Tibial artery (tissue), 4 donors: Measurements from ENCODE around the gene CEP104.

Experiments used
- DNase-seq, 2 donors: peaks; one replicate each; pipeline ENCODE4 v3.0.0-alpha.2; 2019
- H3K27ac ChIP-seq, 2 donors: fragments of 200-600 bp; sonication (generic) in 1 of 2; 1 replicate in 1 of 2; 2 replicates in 1 of 2; pipeline ENCODE4 v1.5.1; 2018 to 2019; ENCODE audit warnings: mild to moderate bottlenecking in 1 of 2
- H3K27me3 ChIP-seq, 2 donors: fragments of 200-600 bp; sonication (generic) in 1 of 2; one replicate each; pipeline versions ENCODE4 v1.5.1 to v1.6.0; 2016 to 2019
- H3K36me3 ChIP-seq, 3 donors: fragments of 200-600 bp; sonication (generic) in 2 of 3; one replicate each; pipeline ENCODE4 v1.5.1; 2016 to 2019; ENCODE audit warnings: mild to moderate bottlenecking in 2 of 3
- H3K4me1 ChIP-seq, 4 donors: fragments of 200-600 bp; sonication (generic) in 2 of 4; 1 replicate in 3 of 4; 2 replicates in 1 of 4; pipeline ENCODE4 v1.5.1; 2016 to 2019
- H3K4me3 ChIP-seq, 2 donors: fragments of 200-600 bp; sonication (generic) in 1 of 2; 1 replicate in 1 of 2; 2 replicates in 1 of 2; pipeline ENCODE4 v1.5.1; 2018 to 2019; ENCODE audit warnings: mild to moderate bottlenecking in 2 of 2
- H3K9me3 ChIP-seq, 3 donors: fragments of 200-600 bp; sonication (generic) in 1 of 3; one replicate each; pipeline ENCODE4 v1.5.1; 2016 to 2019
- intact Hi-C: fragments of 100-400 bp; cut with DNase I; formaldehyde crosslinking; loops from one replicate; pipeline ENCODE4 v1.15.0; 2023; ENCODE audit warnings: low total_unique reads
- TF ChIP-seq, protein P1 (sequence below), 2 experiments: fragments of 200-600 bp in 1 of 2; fragments of 450-650 bp in 1 of 2; IDR thresholded peaks; one replicate each; pipeline ENCODE4 v1.5.1; 2017 to 2019; ENCODE audit warnings: antibody characterized with exemption in 2 of 2, mild to moderate bottlenecking in 1 of 2, moderate library complexity in 1 of 2

CEP104 gene

DNA sequence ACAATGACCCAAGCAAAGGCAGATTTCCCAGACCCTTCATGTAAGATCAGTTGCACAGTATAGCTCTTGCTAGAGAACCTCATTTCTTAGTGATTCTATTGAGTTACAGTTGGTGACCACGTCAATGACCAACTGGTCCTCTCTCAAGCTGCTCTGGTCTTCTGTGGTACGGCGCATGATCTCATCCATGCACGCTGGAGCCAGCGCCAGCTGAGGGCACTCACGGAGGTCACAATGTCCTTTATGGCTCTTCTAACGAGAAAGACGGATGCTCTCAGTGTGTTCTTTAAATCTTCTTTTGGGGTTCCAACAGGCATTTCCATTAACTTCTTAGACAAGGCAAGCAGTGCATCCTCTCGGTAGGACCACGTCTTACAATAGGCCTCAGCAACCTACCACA is 22.3 kb downstream of the CEP104 start:
- H3K27me3 ChIP-seq, result no peaks in the 10 kb centered on the region
- TF ChIP-seq, protein P1, sequence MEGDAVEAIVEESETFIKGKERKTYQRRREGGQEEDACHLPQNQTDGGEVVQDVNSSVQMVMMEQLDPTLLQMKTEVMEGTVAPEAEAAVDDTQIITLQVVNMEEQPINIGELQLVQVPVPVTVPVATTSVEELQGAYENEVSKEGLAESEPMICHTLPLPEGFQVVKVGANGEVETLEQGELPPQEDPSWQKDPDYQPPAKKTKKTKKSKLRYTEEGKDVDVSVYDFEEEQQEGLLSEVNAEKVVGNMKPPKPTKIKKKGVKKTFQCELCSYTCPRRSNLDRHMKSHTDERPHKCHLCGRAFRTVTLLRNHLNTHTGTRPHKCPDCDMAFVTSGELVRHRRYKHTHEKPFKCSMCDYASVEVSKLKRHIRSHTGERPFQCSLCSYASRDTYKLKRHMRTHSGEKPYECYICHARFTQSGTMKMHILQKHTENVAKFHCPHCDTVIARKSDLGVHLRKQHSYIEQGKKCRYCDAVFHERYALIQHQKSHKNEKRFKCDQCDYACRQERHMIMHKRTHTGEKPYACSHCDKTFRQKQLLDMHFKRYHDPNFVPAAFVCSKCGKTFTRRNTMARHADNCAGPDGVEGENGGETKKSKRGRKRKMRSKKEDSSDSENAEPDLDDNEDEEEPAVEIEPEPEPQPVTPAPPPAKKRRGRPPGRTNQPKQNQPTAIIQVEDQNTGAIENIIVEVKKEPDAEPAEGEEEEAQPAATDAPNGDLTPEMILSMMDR (IDR thresholded peaks at IDR 0.05), result no peak
- peaks cover 0 to 4% (median 0%) of the 10 kb centered on the region in 3 donors for H3K9me3 ChIP-seq
- DNase-seq, result no peak
- peaks cover 77 to 99% (median 94%) of the 10 kb centered on the region in 3 donors for H3K36me3 ChIP-seq
- no peak overlapping the region for H3K27ac ChIP-seq
- intact Hi-C loops, result no loop called here
- no peaks in the 10 kb centered on the region for H3K4me1 ChIP-seq
- H3K4me3 ChIP-seq, result no peak overlapping the region

DNA sequence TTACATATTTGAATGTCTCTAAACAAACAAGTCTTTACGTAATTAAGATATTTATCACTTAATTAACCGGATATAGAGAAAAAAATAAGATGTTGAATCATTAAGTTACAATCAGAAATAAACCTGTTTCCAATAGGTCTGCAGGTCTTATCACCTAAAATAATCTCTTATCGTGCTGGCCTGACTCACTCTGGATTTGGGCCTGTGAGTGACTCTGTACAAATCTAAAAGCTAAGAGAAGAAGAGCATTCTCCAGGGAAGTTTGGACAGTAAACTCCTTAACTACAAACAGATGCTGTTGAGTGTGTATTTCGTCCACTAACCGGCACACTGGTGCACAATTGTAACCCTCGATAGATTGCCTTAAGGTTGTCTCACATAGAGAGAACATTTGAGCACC is 25.3 kb downstream of the CEP104 start:
- TF ChIP-seq, protein P1 (IDR thresholded peaks at IDR 0.05), result no peak
- H3K27ac ChIP-seq, result no peak overlapping the region
- H3K4me3 ChIP-seq, result no peak overlapping the region
- no peaks in the 10 kb centered on the region for H3K27me3 ChIP-seq
- H3K36me3 ChIP-seq, result peaks cover 73 to 99% (median 93%) of the 10 kb centered on the region in 3 donors
- no peak for DNase-seq
- no peaks in the 10 kb centered on the region for H3K9me3 ChIP-seq
- intact Hi-C loops, result no loop called here
- H3K4me1 ChIP-seq, result no peaks in the 10 kb centered on the region

DNA sequence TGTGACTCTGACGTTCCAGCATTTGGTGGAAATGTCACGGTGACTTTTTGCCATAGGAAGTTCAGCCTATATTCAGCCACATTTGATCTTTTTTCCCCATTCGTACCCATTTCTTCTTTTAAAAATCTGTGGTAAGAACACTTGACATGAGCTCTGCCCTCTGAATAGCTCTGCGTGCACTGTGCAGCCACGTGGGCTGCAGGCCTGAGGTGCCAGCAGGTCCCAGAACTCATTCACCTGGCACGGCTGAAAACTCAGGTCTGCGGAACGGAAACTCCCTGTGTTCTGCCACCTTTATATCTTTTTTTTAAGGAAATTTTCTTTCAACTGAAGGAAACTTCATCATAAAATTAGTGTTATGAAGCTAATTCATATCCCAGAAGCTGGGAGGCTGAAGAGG is 28.6 kb downstream of the CEP104 start:
- H3K27ac ChIP-seq, result no peak overlapping the region
- no peaks in the 10 kb centered on the region for H3K27me3 ChIP-seq
- no peaks in the 10 kb centered on the region for H3K9me3 ChIP-seq
- intact Hi-C loops, result no loop called here
- TF ChIP-seq, protein P1 (IDR thresholded peaks at IDR 0.05), result no peak
- peak in 1 of 2 donors; percentile 35 for DNase-seq
- no peak overlapping the region for H3K4me3 ChIP-seq
- peaks cover 77 to 100% (median 97%) of the 10 kb centered on the region in 3 donors for H3K36me3 ChIP-seq
- no peaks in the 10 kb centered on the region for H3K4me1 ChIP-seq

DNA sequence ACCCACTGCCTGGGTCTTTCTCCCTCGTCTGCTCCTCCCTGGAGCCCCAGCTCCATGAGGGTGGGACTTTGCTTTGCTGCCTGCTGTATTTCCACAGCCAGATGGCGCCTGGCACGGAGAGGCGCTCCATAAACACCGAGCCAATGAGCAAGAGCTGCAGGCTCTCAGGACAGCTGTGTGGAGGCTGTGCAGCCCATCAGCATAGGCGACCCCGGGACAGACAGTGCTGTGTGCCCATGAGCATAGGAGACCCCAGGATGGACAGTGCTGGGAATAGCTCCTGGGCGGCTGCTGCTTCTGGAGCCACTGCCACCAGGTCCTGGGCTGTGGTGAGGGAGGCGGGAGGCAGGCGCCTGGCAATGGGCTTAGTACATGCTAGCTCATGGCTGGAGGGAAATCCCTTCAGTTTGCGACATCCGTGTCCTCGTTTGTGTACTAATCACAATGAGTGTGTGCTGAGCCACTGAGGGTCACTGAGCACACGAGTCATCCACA is 29.2 kb downstream of the CEP104 start:
- TF ChIP-seq, protein P1 (IDR thresholded peaks at IDR 0.05), result no peak
- Histone ChIP-seq H3K4me3 (no peak overlapping the region), H3K9me3 (no peaks in the 10 kb centered on the region), H3K27me3 (no peaks in the 10 kb centered on the region), H3K36me3 (peaks cover 79 to 100% (median 97%) of the 10 kb centered on the region in 3 donors), H3K4me1 (no peaks in the 10 kb centered on the region), H3K27ac (no peak overlapping the region)
- intact Hi-C loops, result no loop called here
- peak in 1 of 2 donors; percentile 48 for DNase-seq

DNA sequence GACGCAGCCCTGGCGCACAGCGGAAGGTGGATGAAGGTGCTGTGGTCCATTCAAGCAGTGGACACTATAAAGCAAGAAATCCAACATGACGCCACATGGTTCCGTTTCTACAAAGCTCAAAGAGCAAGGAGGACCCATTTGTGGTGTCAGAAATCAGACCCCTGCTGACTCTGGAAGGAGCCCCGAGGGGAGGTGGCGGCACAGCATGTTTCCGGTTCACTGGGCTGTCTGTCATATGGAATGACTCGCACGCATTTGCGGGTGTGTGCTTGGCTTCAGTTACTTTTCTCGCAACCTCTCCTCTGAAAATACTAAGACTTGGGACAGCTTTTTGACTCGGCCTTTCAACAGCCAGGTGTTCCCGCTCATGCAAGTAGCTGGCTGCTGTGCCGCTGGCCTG is 31.7 kb downstream of the CEP104 start:
- TF ChIP-seq, protein P1 (IDR thresholded peaks at IDR 0.05), result no peak
- H3K36me3 ChIP-seq, result peaks cover 74 to 100% (median 92%) of the 10 kb centered on the region in 3 donors

DNA sequence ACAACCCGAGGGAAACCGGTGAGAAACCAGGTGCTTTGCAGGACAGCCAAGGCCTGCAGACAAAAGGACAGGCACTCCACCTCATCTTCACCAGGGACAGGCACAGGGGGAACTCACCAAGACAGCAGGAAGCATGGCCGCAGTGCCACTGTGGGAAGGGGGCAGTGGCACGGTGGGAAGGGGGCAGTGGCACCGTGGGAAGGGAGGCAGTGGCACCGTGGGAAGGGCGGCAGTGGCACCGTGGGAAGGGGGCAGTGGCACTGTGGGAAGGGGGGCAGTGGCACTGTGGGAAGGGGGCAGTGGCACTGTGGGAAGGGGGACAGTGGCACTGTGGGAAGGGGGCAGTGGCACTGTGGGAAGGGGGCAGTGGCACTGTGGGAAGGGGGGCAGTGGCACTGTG is 32.4 kb downstream of the CEP104 start:
- no peak overlapping the region for H3K27ac ChIP-seq
- peaks cover 71 to 100% (median 92%) of the 10 kb centered on the region in 3 donors for H3K36me3 ChIP-seq
- TF ChIP-seq, protein P1 (IDR thresholded peaks at IDR 0.05), result no peak
- DNase-seq, result peak in 1 of 2 donors; percentile 17
- no peaks in the 10 kb centered on the region for H3K4me1 ChIP-seq
- H3K27me3 ChIP-seq, result no peaks in the 10 kb centered on the region
- H3K9me3 ChIP-seq, result no peaks in the 10 kb centered on the region
- no peak overlapping the region for H3K4me3 ChIP-seq
- intact Hi-C loops, result no loop called here

More for the DNA sequence above, 31.7 kb downstream of the CEP104 start:
- Histone ChIP-seq H3K4me1 (no peaks in the 10 kb centered on the region), H3K4me3 (no peak overlapping the region), H3K27me3 (no peaks in the 10 kb centered on the region), H3K27ac (no peak overlapping the region), H3K9me3 (no peaks in the 10 kb centered on the region)
- no peak for DNase-seq
- intact Hi-C loops, result no loop called here
